ENCODE data around the gene CACNG5. TPM values are rescaled to one million over a fixed set of nuclear protein-coding genes. Genes with fewer than 3 reads are reported as not detected.

Gene CACNG5
- total RNA-seq, 1 experiment from 2014 or later = not detected

Other genes starting within 250 kb of the CACNG5 start
- gene CACNG4, start 129.6 kb downstream of the CACNG5 start, total RNA-seq (2014; rRNA removed; shearing (Covaris generic)) = 16.4 and 32.0 TPM in 2 replicates
- gene CACNG1, start 209.4 kb downstream of the CACNG5 start, total RNA-seq (2014; rRNA removed; shearing (Covaris generic)) = 0.26 TPM in 1 of 2 replicates, not detected in the other